ENCODE data around the gene CDO1. TPM values are rescaled to one million over a fixed set of nuclear protein-coding genes. Genes with fewer than 3 reads are reported as not detected.

Gene CDO1
- total RNA-seq, 1 donor from 2014 or later = 6.6 TPM

DNA sequence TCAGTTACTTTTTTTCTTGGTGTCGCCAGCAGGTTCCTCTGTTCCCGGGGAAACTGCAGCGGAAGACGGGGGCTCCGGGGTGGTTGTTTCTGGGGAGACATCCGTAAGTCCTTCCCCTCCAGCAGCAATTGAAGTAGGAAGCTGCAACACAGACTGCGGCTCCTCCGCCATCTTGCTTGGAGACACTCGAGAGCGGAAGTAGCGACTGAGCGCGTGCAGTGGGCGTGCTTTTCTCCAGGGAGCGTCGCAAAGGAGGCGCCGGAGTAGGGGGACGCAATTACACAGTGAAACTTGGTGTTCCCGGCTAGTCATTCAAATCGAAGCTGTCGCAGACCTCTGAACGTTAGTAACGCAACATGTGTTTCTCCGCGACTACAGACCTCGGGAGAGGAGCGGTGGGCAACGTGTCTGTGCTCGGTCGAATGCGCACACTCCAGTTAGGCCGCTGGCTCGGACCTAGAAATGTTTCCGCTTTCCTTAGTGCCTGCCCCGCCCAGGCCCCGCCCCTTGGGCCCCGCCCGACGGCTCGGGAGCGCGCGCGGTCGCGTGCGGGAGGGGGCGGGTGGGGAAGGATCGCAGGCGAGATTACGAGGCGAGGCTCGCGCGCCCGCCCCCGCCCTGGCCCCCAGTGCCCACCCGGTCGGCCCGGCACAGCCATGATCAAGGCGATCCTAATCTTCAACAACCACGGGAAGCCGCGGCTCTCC is 25.1 kb upstream of the CDO1 start, which contains the start of the genes AP3S1 and ATG12:
AP3S1 (plus strand) TSS at position 554 of the 707 bp plus-strand sequence; CDS start at position 657, 103 bp downstream.
ATG12 (minus strand) TSS at position 184 of the 707 bp plus-strand sequence; CDS start at position 171, 13 bp downstream.
- H3K4me1 Mint-ChIP-seq (ENCODE audit: unreplicated experiment) = peaks cover 57% of the 10 kb centered on the region
- no peaks in the 10 kb centered on the region for H3K9me3 Mint-ChIP-seq (ENCODE audit: unreplicated experiment)
- TF ChIP-seq CTCF (IDR thresholded peaks at IDR 0.05) = no peak
- DNase-seq (ENCODE audit: extremely low spot score, unreplicated experiment) = peak; percentile 95
- peaks cover 13% of the 10 kb centered on the region for H3K36me3 Mint-ChIP-seq (ENCODE audit: unreplicated experiment)
- peak within 1 kb of the TSS; percentile 98 for H3K4me3 Mint-ChIP-seq (ENCODE audit: unreplicated experiment)
- H3K27ac Mint-ChIP-seq (ENCODE audit: unreplicated experiment) = peak within 1 kb of the TSS; percentile 100
- no peaks in the 10 kb centered on the region for H3K27me3 Mint-ChIP-seq (ENCODE audit: unreplicated experiment)

DNA sequence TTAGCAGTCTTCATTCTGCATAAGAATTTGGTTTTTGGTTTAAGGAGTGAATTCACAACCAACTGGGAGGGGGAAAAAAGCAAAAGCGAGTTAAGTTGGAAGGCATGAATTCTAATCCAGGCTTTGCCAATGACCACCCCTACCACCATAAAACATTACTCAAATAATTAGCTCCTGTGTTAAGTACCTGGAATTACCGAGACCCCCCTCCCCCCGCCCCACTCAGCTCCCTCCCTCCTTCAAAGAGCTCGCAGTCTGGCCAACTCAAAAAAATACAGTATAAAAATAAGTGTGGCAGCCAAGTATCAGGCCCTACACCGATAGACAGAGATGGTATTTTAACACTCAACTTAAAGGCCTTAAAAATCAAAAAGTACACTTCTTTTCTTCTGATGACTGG is 24.4 kb upstream of the CDO1 start:
- Mint-ChIP-seq H3K4me3 (ENCODE audit: unreplicated experiment) (peak overlapping the region; percentile 98), H3K9me3 (ENCODE audit: unreplicated experiment) (no peaks in the 10 kb centered on the region), H3K4me1 (ENCODE audit: unreplicated experiment) (peaks cover 57% of the 10 kb centered on the region), H3K36me3 (ENCODE audit: unreplicated experiment) (peaks cover 17% of the 10 kb centered on the region), H3K27ac (ENCODE audit: unreplicated experiment) (peak overlapping the region; percentile 100), H3K27me3 (ENCODE audit: unreplicated experiment) (no peaks in the 10 kb centered on the region)
- no peak for DNase-seq (ENCODE audit: extremely low spot score, unreplicated experiment)
- no peak for TF ChIP-seq CTCF (IDR thresholded peaks at IDR 0.05)

DNA sequence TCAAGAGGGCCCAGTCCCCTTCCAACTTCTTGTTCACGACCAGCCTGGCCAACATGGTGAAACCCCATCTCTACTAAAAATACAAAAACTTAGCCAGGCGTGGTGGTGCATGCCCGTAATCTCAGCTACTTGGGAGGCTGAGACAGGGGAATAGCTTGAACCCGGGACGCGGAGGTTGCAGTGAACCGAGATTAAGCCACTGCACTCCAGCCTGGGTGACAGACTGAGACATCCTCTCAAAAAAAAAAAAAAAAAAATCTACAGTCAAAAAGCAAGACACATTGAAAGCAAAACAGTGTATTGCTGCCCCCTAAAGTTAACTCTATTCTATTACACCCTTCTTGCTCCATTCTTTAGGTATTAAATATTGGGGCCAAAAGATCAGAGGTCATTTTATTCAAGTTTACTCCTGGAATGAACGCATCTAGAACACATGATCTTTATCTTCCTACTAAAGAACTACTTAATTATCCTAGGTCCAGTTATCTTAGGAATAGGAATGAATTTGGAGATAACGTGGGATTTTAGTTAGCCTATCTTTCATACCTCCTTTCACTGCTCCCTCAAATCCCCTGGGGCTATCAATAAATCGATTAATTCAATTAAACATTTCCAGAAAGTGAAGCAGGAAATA is 22.5 kb upstream of the CDO1 start:
- no peaks in the 10 kb centered on the region for H3K9me3 Mint-ChIP-seq (ENCODE audit: unreplicated experiment)
- peaks cover 28% of the 10 kb centered on the region for H3K36me3 Mint-ChIP-seq (ENCODE audit: unreplicated experiment)
- no peak overlapping the region for H3K27ac Mint-ChIP-seq (ENCODE audit: unreplicated experiment)
- DNase-seq (ENCODE audit: extremely low spot score, unreplicated experiment) = no peak
- peak overlapping the region; percentile 98 for H3K4me3 Mint-ChIP-seq (ENCODE audit: unreplicated experiment)
- peaks cover 44% of the 10 kb centered on the region for H3K4me1 Mint-ChIP-seq (ENCODE audit: unreplicated experiment)
- TF ChIP-seq CTCF (IDR thresholded peaks at IDR 0.05) = peak; percentile 64
- H3K27me3 Mint-ChIP-seq (ENCODE audit: unreplicated experiment) = no peaks in the 10 kb centered on the region

DNA sequence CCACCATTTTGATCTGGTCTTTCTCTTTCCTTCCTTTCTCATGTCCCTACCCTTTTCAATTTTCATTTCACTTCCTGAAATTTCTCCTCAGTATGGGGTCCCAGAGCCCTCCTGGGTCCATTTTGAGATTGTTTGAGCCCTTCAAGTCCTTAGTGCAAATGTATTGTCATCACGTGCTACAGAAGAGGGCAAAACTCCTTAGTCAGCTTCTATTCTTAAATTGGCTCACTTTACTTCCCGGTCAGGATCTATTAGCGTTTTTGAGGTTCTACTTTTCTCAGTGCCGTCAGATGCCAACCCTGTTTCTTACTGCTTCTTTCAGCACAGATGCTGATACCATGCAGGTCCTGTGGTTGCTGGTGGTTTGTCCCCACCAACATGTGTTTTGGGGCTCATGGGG is 19.0 kb upstream of the CDO1 start:
- Mint-ChIP-seq H3K9me3 (ENCODE audit: unreplicated experiment) (no peaks in the 10 kb centered on the region), H3K27me3 (ENCODE audit: unreplicated experiment) (no peaks in the 10 kb centered on the region), H3K27ac (ENCODE audit: unreplicated experiment) (peak overlapping the region; percentile 25), H3K4me3 (ENCODE audit: unreplicated experiment) (no peak overlapping the region), H3K36me3 (ENCODE audit: unreplicated experiment) (peaks cover 43% of the 10 kb centered on the region), H3K4me1 (ENCODE audit: unreplicated experiment) (peaks cover 28% of the 10 kb centered on the region)
- TF ChIP-seq CTCF (IDR thresholded peaks at IDR 0.05) = no peak
- no peak for DNase-seq (ENCODE audit: extremely low spot score, unreplicated experiment)

- DNase-seq (ENCODE audit: extremely low spot score, unreplicated experiment) = no peak
- Mint-ChIP-seq H3K4me3 (ENCODE audit: unreplicated experiment) (no peak overlapping the region), H3K9me3 (ENCODE audit: unreplicated experiment) (peaks cover 13% of the 10 kb centered on the region), H3K27ac (ENCODE audit: unreplicated experiment) (no peak overlapping the region), H3K36me3 (ENCODE audit: unreplicated experiment) (peaks cover 52% of the 10 kb centered on the region), H3K4me1 (ENCODE audit: unreplicated experiment) (no peaks in the 10 kb centered on the region), H3K27me3 (ENCODE audit: unreplicated experiment) (no peaks in the 10 kb centered on the region)
- peak; percentile 77 for TF ChIP-seq CTCF (IDR thresholded peaks at IDR 0.05)
Measured at GRCh38 chr5:115831163-115831768, 14.8 kb upstream of the CDO1 start.
